Endothelial cell of umbilical vein (primary cell): ENCODE data around the gene RPP30. TPM values are rescaled to one million over a fixed set of nuclear protein-coding genes. Genes with fewer than 3 reads are reported as not detected.
A peak's percentile ranks its signal among the peaks of the same experiment; 100 is the strongest.

Experiments
- BruUV-seq: library from RNA; stranded (reverse); fragments of 400-500 nt; replicated peaks from 2 replicates; lab custom pipeline; 2021; lab: Mats Ljungman, UMichigan
- CTCF ChIA-PET: fragments of 300-600, 350-600 bp; sonication (Branson Sonifier 250); formaldehyde crosslinking; loops from one replicate; lab custom pipeline; 2021; ENCODE audit warnings: antibody characterized with exemption, inconsistent platforms; lab: Charles Lee
- POLR2A ChIA-PET: fragments of 300-600, 350-600 bp; sonication (Branson Sonifier 250); formaldehyde crosslinking; loops from one replicate; lab custom pipeline; 2021; ENCODE audit warnings: antibody characterized with exemption, inconsistent platforms; lab: Charles Lee
- DNase-seq: peaks from one replicate; pipeline ENCODE4 v3.0.0-alpha.2; 2011; ENCODE audit warnings: low read depth, low spot score
- FAIRE-seq: peaks from 2 replicates; lab custom pipeline; 2011; peaks lifted over from hg19 to GRCh38; lab: Jason Lieb, UNC
- H2AFZ ChIP-seq: 2 replicates; pipeline ENCODE4 v1.6.0; 2012; ENCODE audit warnings: low read depth, low read length, control low read depth, inconsistent platforms
- H3K27ac ChIP-seq: 2 replicates; pipeline ENCODE4 v1.5.1; 2011; ENCODE audit warnings: low read depth, mild to moderate bottlenecking, control low read depth, low read length, moderate library complexity; ENCODE audit not compliant: insufficient read depth
- H3K27me3 ChIP-seq, 2 experiments: 2 replicates each; pipeline versions ENCODE4 v1.6.0 to v1.6.1; 2011; ENCODE audit warnings: low read length in 2 of 2, mixed read lengths in 1 of 2; ENCODE audit not compliant: control insufficient read depth in 2 of 2, insufficient read depth in 2 of 2
- H3K36me3 ChIP-seq, 2 experiments: 2 replicates in 1 of 2; 3 replicates in 1 of 2; pipeline ENCODE4 v1.5.1; 2011; ENCODE audit warnings: low read length in 2 of 2, mild to moderate bottlenecking in 1 of 2, moderate library complexity in 1 of 2; ENCODE audit not compliant: control insufficient read depth in 2 of 2, insufficient read depth in 2 of 2; ENCODE audit errors: extremely low read depth in 1 of 2
- H3K4me1 ChIP-seq: 3 replicates; pipeline ENCODE4 v1.5.1; 2011; ENCODE audit warnings: mild to moderate bottlenecking, low read length; ENCODE audit not compliant: control insufficient read depth, insufficient read depth; ENCODE audit errors: extremely low read depth
- H3K4me2 ChIP-seq: 2 replicates; pipeline ENCODE4 v1.6.1; 2011; ENCODE audit warnings: low read length, control low read depth, mixed read lengths; ENCODE audit not compliant: insufficient read depth
- H3K4me3 ChIP-seq, 3 experiments: fragments of 200-600 bp in 1 of 3; sonication (generic), shearing (Covaris generic) in 1 of 3; replicated peaks in 1 of 3; 2 replicates each; pipeline ENCODE4 v1.5.1; 2011 to 2016; ENCODE audit warnings: control low read depth in 3 of 3, low read length in 3 of 3, mild to moderate bottlenecking in 2 of 3, inconsistent platforms in 1 of 3, low read depth in 1 of 3, moderate library complexity in 1 of 3; ENCODE audit not compliant: insufficient read depth in 1 of 3
- H3K79me2 ChIP-seq: 2 replicates; pipeline ENCODE4 v1.6.0; 2012; ENCODE audit warnings: low read length, inconsistent platforms; ENCODE audit not compliant: control insufficient read depth, insufficient read depth
- H3K9ac ChIP-seq: replicated peaks from 2 replicates; pipeline ENCODE3; 2011; ENCODE audit warnings: low read length, control low read depth; ENCODE audit not compliant: insufficient read depth; ENCODE audit errors: extremely low read depth
- H3K9me1 ChIP-seq: replicated peaks from 3 replicates; pipeline ENCODE4 v1.6.0; 2011; ENCODE audit warnings: mild to moderate bottlenecking, low read length; ENCODE audit not compliant: control insufficient read depth, insufficient read depth; ENCODE audit errors: extremely low read depth
- H3K9me3 ChIP-seq: replicated peaks from 2 replicates; pipeline ENCODE4 v1.5.1; 2012; ENCODE audit warnings: low read length, inconsistent platforms; ENCODE audit not compliant: control insufficient read depth, insufficient read depth
- H4K20me1 ChIP-seq: replicated peaks from 2 replicates; pipeline ENCODE3; 2011; ENCODE audit warnings: mild to moderate bottlenecking, low read length; ENCODE audit not compliant: control insufficient read depth, insufficient read depth; ENCODE audit errors: extremely low read depth
- FOS ChIP-seq: IDR thresholded peaks from 2 replicates; pipeline ENCODE4 v1.6.1; 2011; ENCODE audit warnings: mild to moderate bottlenecking, low read length, moderate library complexity, borderline replicate concordance; ENCODE audit not compliant: insufficient read depth
- GATA2 ChIP-seq: IDR thresholded peaks from 2 replicates; pipeline ENCODE4 v1.7.0; 2011; ENCODE audit warnings: low read depth, mild to moderate bottlenecking, moderate library complexity, mixed read lengths, low read length; ENCODE audit not compliant: insufficient read length, insufficient read depth
- JUN ChIP-seq: IDR thresholded peaks from 2 replicates; pipeline ENCODE4 v1.6.1; 2011; ENCODE audit warnings: borderline replicate concordance, low read depth; ENCODE audit not compliant: insufficient read length, insufficient read depth
- POLR2A ChIP-seq: IDR thresholded peaks from 2 replicates; pipeline ENCODE4 v1.6.1; 2012; ENCODE audit warnings: low read depth, mild to moderate bottlenecking, control low read depth, low read length
- POLR2AphosphoS5 ChIP-seq: IDR thresholded peaks from 2 replicates; pipeline ENCODE4 v1.6.1; 2012; ENCODE audit warnings: low read depth, mild to moderate bottlenecking, control low read depth, low read length, moderate library complexity; ENCODE audit not compliant: insufficient read depth
- dilution Hi-C: fragments of 300-500 bp; cut with MboI; formaldehyde crosslinking; loops from one replicate; pipeline ENCODE4 v1.15.0; 2019; ENCODE audit warnings: low sequenced_read_pairs; ENCODE audit not compliant: extremely low pct_ligation_motif_present
- intact Hi-C: fragments of 100-400 bp; cut with micrococcal nuclease; formaldehyde crosslinking; loops from one replicate; pipeline ENCODE4 v1.10.0; 2022
- polyA plus RNA-seq, 4 experiments: library from polyadenylated mRNA; depleted of rRNA in 3 of 4; stranded (reverse) in 3 of 4; unstranded in 1 of 4; fragments of >200 nt; gene quantifications; 2 replicates each; pipeline versions ENCODE4 v1.2.1 to v1.2.3, GENCODE V29; 2011 to 2012; ENCODE audit warnings: missing spikeins in 1 of 4
- total RNA-seq: library from RNA; stranded (reverse); gene quantifications from 2 replicates; pipeline ENCODE4 v1.2.3, GENCODE V29; 2021
- TF ChIP-seq, protein P1 (sequence below), 2 donors: IDR thresholded peaks; 1 replicate in 1 of 2; 2 replicates in 1 of 2; pipeline ENCODE4 v1.5.1; 2011; ENCODE audit warnings: low read length in 2 of 2, mild to moderate bottlenecking in 2 of 2, moderate library complexity in 2 of 2, control low read depth in 1 of 2, inconsistent platforms in 1 of 2, low read depth in 1 of 2; ENCODE audit not compliant: insufficient read depth in 1 of 2; ENCODE audit errors: extremely low read depth in 1 of 2

Gene RPP30
- total and polyA plus RNA-seq, 2 donors (not counting 3 experiments of a cell fraction or from before 2014, with no cell fraction given) = 21.1 to 47.8 TPM

DNA sequence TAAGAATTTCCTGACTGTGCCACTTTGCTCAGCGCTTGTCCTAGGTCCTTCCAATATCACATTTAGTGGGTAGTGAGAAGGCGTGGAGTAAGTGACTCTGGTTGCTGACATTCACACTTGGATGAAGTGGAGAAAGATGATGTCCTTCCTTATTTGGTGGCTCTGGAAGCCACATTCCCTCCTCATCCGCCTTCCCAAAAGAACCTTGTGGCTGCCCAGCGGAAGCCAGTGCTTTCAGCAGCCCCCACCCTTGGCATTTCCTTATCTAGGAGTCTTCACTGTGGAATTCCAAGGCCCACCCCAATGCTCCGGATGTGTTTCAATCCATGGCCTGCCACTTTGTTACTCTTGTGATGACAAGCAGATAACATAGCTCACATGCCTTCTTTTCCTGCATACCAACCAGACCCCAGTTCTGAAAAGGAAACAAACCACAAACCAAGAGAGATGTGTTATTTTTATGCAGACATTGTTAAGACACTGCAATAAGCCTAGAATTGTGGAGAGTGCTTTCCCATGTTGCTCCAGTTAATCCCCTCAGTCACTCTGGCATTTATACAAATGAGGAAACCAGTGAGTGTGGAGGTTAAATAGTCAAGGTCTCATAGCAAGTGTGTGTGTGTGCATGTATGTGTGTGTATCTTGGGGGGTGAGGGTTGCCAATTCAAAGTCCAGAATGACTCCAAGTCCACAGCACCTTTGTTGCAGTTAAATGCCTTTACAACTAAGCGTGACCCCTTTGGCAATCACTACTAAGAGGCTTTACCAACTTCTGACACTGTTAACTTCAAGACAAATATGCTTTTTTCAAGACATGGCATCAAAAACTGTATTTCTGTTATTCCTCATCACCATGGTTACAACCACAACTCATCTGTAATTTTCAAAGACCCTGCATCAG, 59.4 kb downstream of the RPP30 start:
- CTCF ChIA-PET = interaction anchor here (0.7 to 4.1 kb wide), 5 partner anchors 10 to 320 kb away, joined by 4 to 30 read pairs (median 17); partner anchors contain the start of gene ANKRD1
- POLR2A ChIA-PET = interaction anchor here (0.9 to 3.5 kb wide), 5 partner anchors 9 to 319 kb away, joined by 3 to 71 read pairs (median 11); partner anchors contain the start of gene ANKRD1
- Histone ChIP-seq H3K9me1 (no peaks in the 10 kb centered on the region), H3K36me3 (no peaks in the 10 kb centered on the region), H3K4me3 (peak overlapping the region in 1 of 3 experiments; percentile 8), H3K27ac (peak overlapping the region; percentile 86), H3K9me3 (no peaks in the 10 kb centered on the region), H3K27me3 (no peaks in the 10 kb centered on the region), H3K4me1 (peaks cover 73% of the 10 kb centered on the region), H4K20me1 (no peaks in the 10 kb centered on the region), H3K79me2 (no peaks in the 10 kb centered on the region), H3K4me2 (peak overlapping the region; percentile 76), H2AFZ (no peak overlapping the region), H3K9ac (peak overlapping the region; percentile 83)
- intact Hi-C loops = loop anchor here (1.0 to 5.0 kb wide), 7 partner anchors 10 to 971 kb away; partner anchors contain the start of gene ANKRD1
- BruUV-seq = no TSS peak
- FAIRE-seq = peak; percentile 97
- dilution Hi-C loops = no loop called here
- TF ChIP-seq POLR2A (peak; percentile 55), GATA2 (peak; percentile 100), JUN (peak; percentile 41), FOS (peak; percentile 78), POLR2AphosphoS5 (peak; percentile 99)
- TF ChIP-seq, protein P1, sequence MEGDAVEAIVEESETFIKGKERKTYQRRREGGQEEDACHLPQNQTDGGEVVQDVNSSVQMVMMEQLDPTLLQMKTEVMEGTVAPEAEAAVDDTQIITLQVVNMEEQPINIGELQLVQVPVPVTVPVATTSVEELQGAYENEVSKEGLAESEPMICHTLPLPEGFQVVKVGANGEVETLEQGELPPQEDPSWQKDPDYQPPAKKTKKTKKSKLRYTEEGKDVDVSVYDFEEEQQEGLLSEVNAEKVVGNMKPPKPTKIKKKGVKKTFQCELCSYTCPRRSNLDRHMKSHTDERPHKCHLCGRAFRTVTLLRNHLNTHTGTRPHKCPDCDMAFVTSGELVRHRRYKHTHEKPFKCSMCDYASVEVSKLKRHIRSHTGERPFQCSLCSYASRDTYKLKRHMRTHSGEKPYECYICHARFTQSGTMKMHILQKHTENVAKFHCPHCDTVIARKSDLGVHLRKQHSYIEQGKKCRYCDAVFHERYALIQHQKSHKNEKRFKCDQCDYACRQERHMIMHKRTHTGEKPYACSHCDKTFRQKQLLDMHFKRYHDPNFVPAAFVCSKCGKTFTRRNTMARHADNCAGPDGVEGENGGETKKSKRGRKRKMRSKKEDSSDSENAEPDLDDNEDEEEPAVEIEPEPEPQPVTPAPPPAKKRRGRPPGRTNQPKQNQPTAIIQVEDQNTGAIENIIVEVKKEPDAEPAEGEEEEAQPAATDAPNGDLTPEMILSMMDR (IDR thresholded peaks at IDR 0.05; ENCODE audit: extremely low read depth in 1 of 2, insufficient read depth in 1 of 2, low read depth in 1 of 2, low read length in 2 of 2) = no peak
- DNase-seq = peak; percentile 92
